Esophagus squamous epithelium (tissue), 5 donors: ENCODE results near the gene EHMT1. TPM values are rescaled to one million over a fixed set of nuclear protein-coding genes. Genes with fewer than 3 reads are reported as not detected.
"Not testable (repeated sequence)": the region's sequence is repeated elsewhere in the genome, so short reads cannot be mapped to it uniquely, and the experiment has no call there.

Experiments
- DNase-seq: peaks from one replicate; lab custom pipeline; 2025; lab: John Stamatoyannopoulos, UW
- H3K27ac ChIP-seq, 4 donors: fragments of 200-600 bp; sonication (generic); one replicate each; pipeline ENCODE4 v1.5.1; 2016 to 2019; ENCODE audit warnings: mild to moderate bottlenecking in 1 of 4
- H3K27me3 ChIP-seq, 4 donors: fragments of 200-600 bp; sonication (generic); 1 replicate in 3 of 4; 2 replicates in 1 of 4; pipeline versions ENCODE4 v1.5.1 to v1.6.0; 2017 to 2021; ENCODE audit warnings: antibody characterized with exemption in 1 of 4
- H3K36me3 ChIP-seq, 3 donors: fragments of 200-600 bp; sonication (generic); one replicate each; pipeline ENCODE4 v1.5.1; 2016 to 2019
- H3K4me1 ChIP-seq, 3 donors: fragments of 200-600 bp; sonication (generic); one replicate each; pipeline ENCODE4 v1.5.1; 2017 to 2019
- H3K4me3 ChIP-seq, 4 donors: fragments of 200-600 bp; sonication (generic); 1 replicate in 3 of 4; 2 replicates in 1 of 4; pipeline ENCODE4 v1.5.1; 2016 to 2019; ENCODE audit warnings: mild to moderate bottlenecking in 2 of 4, moderate library complexity in 1 of 4
- H3K9me3 ChIP-seq, 3 donors: fragments of 200-600 bp; sonication (generic); one replicate each; pipeline ENCODE4 v1.5.1; 2016 to 2019
- CTCF ChIP-seq, 6 experiments: fragments of 450-650 bp in 4 of 6; fragments of 200-600 bp in 2 of 6; sonication (generic) in 2 of 6; IDR thresholded peaks; one replicate each; pipeline ENCODE4 v1.5.1; 2016 to 2019; ENCODE audit warnings: antibody characterized with exemption in 6 of 6, mild to moderate bottlenecking in 4 of 6, moderate library complexity in 4 of 6
- POLR2A ChIP-seq, 4 donors: fragments of 450-650 bp; IDR thresholded peaks; one replicate each; pipeline ENCODE4 v1.6.1; 2017; ENCODE audit warnings: antibody characterized with exemption in 4 of 4, mild to moderate bottlenecking in 4 of 4, moderate library complexity in 3 of 4
- WGBS, 2 donors: methylation state at CpG; one replicate each; pipeline ENCODE4 v1.1.5; 2018; 5-methylcytosine and 5-hydroxymethylcytosine counted together
- intact Hi-C: fragments of 100-400 bp; cut with DNase I; formaldehyde crosslinking; loops from one replicate; pipeline ENCODE4 v1.15.0; 2022
- total RNA-seq, 4 donors: library from RNA; depleted of rRNA; stranded (reverse); fragments of >200 nt; gene quantifications; one replicate each; pipeline ENCODE4 v1.1.0, GENCODE V29; 2016
- donor health status: DM: yes; HTN: yes; CAD: no.

EHMT1 gene
- total RNA-seq, 4 donors from 2014 or later = 42.8 to 87.0 (median 65.0) TPM

- TF ChIP-seq POLR2A (IDR thresholded peaks at IDR 0.05) = no peak
- no peak for TF ChIP-seq CTCF (IDR thresholded peaks at IDR 0.05)
- intact Hi-C loops = no loop called here
These were observed 183.9 kb downstream of the EHMT1 start for GRCh38 chr9:137802521-137803243.

GRCh38 chr9:137804908-137805630 is 186.3 kb downstream of the EHMT1 start:
- Histone ChIP-seq H3K9me3 (no peaks in the 10 kb centered on the region), H3K27ac (no peak overlapping the region), H3K4me3 (no peak overlapping the region), H3K4me1 (no peaks in the 10 kb centered on the region), H3K27me3 (no peaks in the 10 kb centered on the region), H3K36me3 (peaks cover 0 to 92% (median 11%) of the 10 kb centered on the region in 3 donors)
- intact Hi-C loops = no loop called here
- WGBS, 2 donors = 83 to 89% methylated on average over 14 of the region's 14 CpGs
- TF ChIP-seq CTCF (IDR thresholded peaks at IDR 0.05) (no peak), POLR2A (IDR thresholded peaks at IDR 0.05) (no peak)
- no peak for DNase-seq

More at GRCh38 chr9:137802521-137803243, 183.9 kb downstream of the EHMT1 start:
- peaks cover 0 to 93% (median 11%) of the 10 kb centered on the region in 3 donors for H3K36me3 ChIP-seq
- no peaks in the 10 kb centered on the region for H3K4me1 ChIP-seq
- no peaks in the 10 kb centered on the region for H3K9me3 ChIP-seq
- WGBS, 2 donors = 65 to 88% methylated on average over 11 to 12 of the region's 19 CpGs
- no peak overlapping the region for H3K4me3 ChIP-seq
- no peak overlapping the region for H3K27ac ChIP-seq
- H3K27me3 ChIP-seq = no peaks in the 10 kb centered on the region
- DNase-seq = no peak

GRCh38 chr9:137807721-137808703 is 189.2 kb downstream of the EHMT1 start:
- Histone ChIP-seq H3K36me3 (peaks cover 3 to 92% (median 8%) of the 10 kb centered on the region in 3 donors), H3K27ac (no peak overlapping the region), H3K9me3 (no peaks in the 10 kb centered on the region), H3K27me3 (no peaks in the 10 kb centered on the region), H3K4me3 (no peak overlapping the region), H3K4me1 (no peaks in the 10 kb centered on the region)
- intact Hi-C loops = no loop called here
- DNase-seq = no peak
- 69 to 77% methylated on average over 7 to 8 of the region's 22 CpGs for WGBS, 2 donors
- no peak for TF ChIP-seq POLR2A (IDR thresholded peaks at IDR 0.05)

- WGBS, 2 donors = 82 to 88% methylated on average over 7 to 12 of the region's 23 CpGs
- H3K27ac ChIP-seq = no peak overlapping the region
- H3K9me3 ChIP-seq = no peaks in the 10 kb centered on the region
- H3K4me1 ChIP-seq = peaks cover 0 to 6% (median 0%) of the 10 kb centered on the region in 3 donors
- H3K27me3 ChIP-seq = no peaks in the 10 kb centered on the region
- peaks cover 13 to 92% (median 18%) of the 10 kb centered on the region in 3 donors for H3K36me3 ChIP-seq
- no peak for DNase-seq
- TF ChIP-seq POLR2A (IDR thresholded peaks at IDR 0.05) = no peak
- TF ChIP-seq CTCF (IDR thresholded peaks at IDR 0.05) = no peak
- intact Hi-C loops = no loop called here
- H3K4me3 ChIP-seq = no peak overlapping the region
These were observed 190.3 kb downstream of the EHMT1 start for GRCh38 chr9:137809040-137809576.

- H3K9me3 ChIP-seq, H3K27me3 ChIP-seq, DNase-seq, H3K27ac ChIP-seq, intact Hi-C loops, H3K4me3 ChIP-seq: not testable (repeated sequence)
- Histone ChIP-seq H3K36me3 (peaks cover 21 to 95% (median 24%) of the 10 kb centered on the region in 3 donors), H3K4me1 (peaks cover 0 to 14% (median 6%) of the 10 kb centered on the region in 3 donors)
- WGBS, 2 donors = 94 to 95% methylated on average over 21 to 27 of the region's 69 CpGs
These were observed 191.1 kb downstream of the EHMT1 start for GRCh38 chr9:137809726-137810450.
